GM12801 (cell line): ENCODE results near the gene EXOSC5.

Source experiments
- CTCF ChIP-seq: IDR thresholded peaks from one replicate; pipeline ENCODE4 v1.5.1; 2011; ENCODE audit warnings: control low read depth; ENCODE audit not compliant: insufficient read length; ENCODE audit errors: extremely low read depth

EXOSC5 gene

GRCh38 chr19:41397086-41398049, at the start of gene EXOSC5, which contains the start of gene BCKDHA:
EXOSC5 (minus strand) TSS chr19:41397359; CDS start chr19:41397328, 31 bp downstream.
BCKDHA (plus strand) TSS chr19:41397818; CDS start chr19:41397828, 10 bp downstream.
- no peak for TF ChIP-seq CTCF

- no peak for TF ChIP-seq CTCF
Measured at GRCh38 chr19:41445575-41445974, 48.4 kb upstream of the EXOSC5 start.

- no peak for TF ChIP-seq CTCF
Measured at GRCh38 chr19:41443813-41444455, 46.8 kb upstream of the EXOSC5 start.

GRCh38 chr19:41442473-41443355, 45.6 kb upstream of the EXOSC5 start, which contains the start of gene ERICH4:
ERICH4 (plus strand) TSS chr19:41443156; CDS start chr19:41443170, 14 bp downstream.
- TF ChIP-seq CTCF: no peak

- TF ChIP-seq CTCF: no peak
Measured at GRCh38 chr19:41441321-41441945, 44.3 kb upstream of the EXOSC5 start.

- no peak for TF ChIP-seq CTCF
Measured at GRCh38 chr19:41439441-41440222, 42.5 kb upstream of the EXOSC5 start, which contains the start of gene DMAC2. DMAC2 (minus strand) TSS chr19:41439912; CDS start chr19:41439899, 13 bp downstream.
